Prostate gland (tissue), 2 donors: ENCODE data around the gene TFAP2E.

Experiments used
- CTCF ChIP-seq, 4 experiments: fragments of 200-600 bp in 2 of 4; fragments of 450-650 bp in 2 of 4; sonication (generic) in 2 of 4; IDR thresholded peaks; 1 replicate in 3 of 4; 2 replicates in 1 of 4; pipeline ENCODE4 v1.5.1; 2016 to 2019; ENCODE audit warnings: antibody characterized with exemption in 4 of 4, mild to moderate bottlenecking in 2 of 4, moderate library complexity in 2 of 4
- POLR2A ChIP-seq: fragments of 450-650 bp; IDR thresholded peaks from one replicate; pipeline ENCODE4 v1.6.1; 2016; ENCODE audit warnings: antibody characterized with exemption, mild to moderate bottlenecking

- TF ChIP-seq CTCF (IDR thresholded peaks at IDR 0.05): no peak
- TF ChIP-seq POLR2A: no peak
These were observed 21.1 kb downstream of the TFAP2E start for GRCh38 chr1:35594005-35594760.
